ENCODE data around the gene PHETA2. TPM values are rescaled to one million over a fixed set of nuclear protein-coding genes. Genes with fewer than 3 reads are reported as not detected.

PHETA2 gene
- total RNA-seq, 1 experiment from 2014 or later, result 2.6 TPM

- no peak for TF ChIP-seq CTCF (conservative IDR thresholded peaks at IDR 0.05)
- Histone ChIP-seq H3T11ph (ENCODE audit: low read length) (no peak overlapping the region), H3K4ac (ENCODE audit: low read depth, low read length) (no peak overlapping the region), H3K23me2 (ENCODE audit: insufficient read length, low read depth, low read length, poor library complexity, severe bottlenecking) (peaks cover 6% of the 10 kb centered on the region), H2AFZ (ENCODE audit: low read length) (no peak overlapping the region), H2BK5ac (ENCODE audit: insufficient read length, low read length) (no peak overlapping the region), H3K79me2 (ENCODE audit: insufficient read depth, low read length) (no peaks in the 10 kb centered on the region), H3K9me3 (ENCODE audit: control insufficient read depth, low read depth, low read length) (no peaks in the 10 kb centered on the region), H2BK20ac (ENCODE audit: low read depth, low read length, poor library complexity, severe bottlenecking) (no peak overlapping the region), H3K27ac (ENCODE audit: insufficient read length, low read depth, low read length) (no peak overlapping the region), H3K18ac (ENCODE audit: insufficient read length, low read depth, low read length) (peak overlapping the region; percentile 47), H4K8ac (replicated peaks; ENCODE audit: insufficient read length, low read depth, low read length) (no peak overlapping the region), H2BK12ac (ENCODE audit: insufficient read length, low read depth, low read length) (no peak overlapping the region), H3K4me2 (ENCODE audit: insufficient read depth, insufficient read length, low read length) (peak overlapping the region; percentile 85), H3K23ac (ENCODE audit: insufficient read length, low read depth, low read length) (no peak overlapping the region), H4K20me1 (ENCODE audit: control insufficient read depth, insufficient read depth, insufficient read length) (no peaks in the 10 kb centered on the region), H3K79me1 (ENCODE audit: insufficient read depth, low read depth, low read length, poor library complexity, severe bottlenecking) (no peaks in the 10 kb centered on the region), H4K91ac (ENCODE audit: insufficient read length, low read depth, low read length) (no peak overlapping the region), H3K56ac (ENCODE audit: insufficient read length, low read depth, low read length) (no peak overlapping the region), H2BK120ac (ENCODE audit: low read depth, low read length, poor library complexity, severe bottlenecking) (no peak overlapping the region), H3K14ac (ENCODE audit: insufficient read depth, low read length) (peak overlapping the region; percentile 96), H3K4me1 (ENCODE audit: insufficient read depth, low read length) (no peaks in the 10 kb centered on the region), H3K9ac (ENCODE audit: extremely low read depth, insufficient read length, low read length) (peak overlapping the region; percentile 60), H2AK5ac (ENCODE audit: insufficient read length, low read length) (no peak overlapping the region), H4K5ac (ENCODE audit: insufficient read length, low read depth, low read length) (no peak overlapping the region), H3K27me3 (ENCODE audit: insufficient read depth, low read length) (no peaks in the 10 kb centered on the region), H2BK15ac (ENCODE audit: low read depth, low read length) (peak overlapping the region; percentile 4; the same call in 1 of the 2 replicates)
- Mint-ChIP-seq H3K4me1 (peaks cover 16 to 20% of the 10 kb centered on the region in 2 experiments; a peak in 3 of 4 replicates), H3K27me3 (ENCODE audit: low read depth) (no peaks in the 10 kb centered on the region; the same call in 1 of the 2 replicates), H3K4me3 (peak overlapping the region; percentile 89 to 90), H3K9me3 (no peaks in the 10 kb centered on the region; a peak in 1 of 5 replicates), H3K36me3 (ENCODE audit: insufficient read depth in 1 of 3, low read depth in 3 of 3) (peaks cover 5 to 16% (median 8%) of the 10 kb centered on the region in 3 experiments; a peak in 6 of 7 replicates), H3K27ac (peak overlapping the region; percentile 77 to 86 (median 84); a peak in 4 of 7 replicates)
- DNase-seq, result peak; percentile 47
- WGBS (ENCODE audit: extremely low coverage, insufficient read length, low lambda C conversion rate), result no CpG with 5 or more reads among the region's 24 CpGs
Observed at GRCh38 chr22:42078469-42079318, 4.6 kb downstream of the PHETA2 start.

Data from H9 (cell line).